HG02970 (cell line): Measurements from ENCODE around the gene NDNF.

Experiments
- ATAC-seq: cut with Tn5 transposase; IDR thresholded peaks from one replicate; pipeline ENCODE4 v1.9.1; 2021; ENCODE audit warnings: mild to moderate bottlenecking, moderate library complexity, moderate number of reproducible peaks; ENCODE audit not compliant: unreplicated experiment, low FRiP score

The NDNF gene

GRCh38 chr4:121018543-121018942 is 53.8 kb downstream of the NDNF start:
- no peak for ATAC-seq

DNA sequence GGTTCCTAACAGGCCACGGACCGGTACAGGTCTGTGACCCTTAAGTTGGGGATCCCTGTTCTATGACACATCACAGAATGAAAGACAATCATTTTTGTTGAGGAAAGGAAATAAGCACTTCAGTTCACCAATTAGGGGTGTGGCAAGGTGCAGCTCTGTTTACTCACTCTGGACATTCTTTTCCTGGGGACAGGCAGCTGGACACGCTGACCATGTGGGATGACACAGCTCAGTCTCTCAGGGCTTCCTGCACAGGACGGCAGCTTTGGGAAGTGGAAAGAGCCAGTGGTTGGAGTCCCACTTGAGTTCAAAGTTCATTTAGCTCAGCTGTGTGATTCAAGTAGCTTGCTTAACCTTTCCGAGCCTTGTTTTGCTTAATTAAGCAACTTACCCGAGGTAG is 55.7 kb downstream of the NDNF start:
- ATAC-seq: no peak

DNA sequence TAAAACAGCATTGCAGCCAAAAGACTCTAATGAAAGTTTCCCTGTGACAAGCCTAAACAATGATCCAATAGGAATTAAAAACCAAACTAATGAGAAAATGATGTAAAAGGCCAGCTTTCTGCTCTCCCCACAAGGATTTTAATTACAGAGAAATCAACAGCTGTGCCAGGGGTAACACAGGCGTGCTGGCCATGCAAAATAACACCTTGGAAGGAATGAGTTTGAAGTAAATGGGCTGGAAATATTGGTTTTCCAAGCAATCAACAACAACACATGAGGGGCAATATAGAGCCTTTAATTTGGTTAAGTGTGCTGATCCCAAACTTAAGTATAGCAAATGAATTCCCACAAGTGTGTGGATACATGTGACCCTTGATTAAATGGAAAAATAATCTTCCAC is 56.9 kb downstream of the NDNF start:
- ATAC-seq: no peak

GRCh38 chr4:121014544-121014943 is 57.8 kb downstream of the NDNF start:
- ATAC-seq: no peak

DNA sequence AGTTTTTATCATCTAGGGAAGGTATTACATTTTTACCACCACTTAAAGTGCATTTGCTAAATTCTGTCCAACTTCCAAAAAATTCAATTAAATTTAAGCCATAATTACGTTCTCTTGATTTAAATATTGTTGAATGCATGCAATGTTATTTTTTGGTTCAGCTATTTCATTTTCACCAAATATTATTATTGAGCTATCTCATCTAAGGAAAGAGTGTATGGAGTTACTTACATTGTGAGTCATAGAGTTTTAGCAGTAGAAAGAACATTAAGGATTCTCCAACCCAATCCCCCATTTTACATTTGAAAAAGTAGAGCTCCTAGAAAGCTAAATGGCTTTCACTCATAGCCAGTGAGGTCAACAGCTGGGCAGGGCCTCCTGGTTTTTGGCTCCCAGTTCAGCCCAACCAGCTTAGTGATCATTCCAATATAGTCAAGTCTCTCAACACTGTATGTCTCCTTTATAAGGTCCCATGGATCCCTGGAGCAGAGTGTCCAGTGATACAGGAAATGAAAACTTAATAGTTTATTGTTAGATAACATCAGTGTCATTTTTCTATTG is 60.5 kb downstream of the NDNF start:
- ATAC-seq: no peak

DNA sequence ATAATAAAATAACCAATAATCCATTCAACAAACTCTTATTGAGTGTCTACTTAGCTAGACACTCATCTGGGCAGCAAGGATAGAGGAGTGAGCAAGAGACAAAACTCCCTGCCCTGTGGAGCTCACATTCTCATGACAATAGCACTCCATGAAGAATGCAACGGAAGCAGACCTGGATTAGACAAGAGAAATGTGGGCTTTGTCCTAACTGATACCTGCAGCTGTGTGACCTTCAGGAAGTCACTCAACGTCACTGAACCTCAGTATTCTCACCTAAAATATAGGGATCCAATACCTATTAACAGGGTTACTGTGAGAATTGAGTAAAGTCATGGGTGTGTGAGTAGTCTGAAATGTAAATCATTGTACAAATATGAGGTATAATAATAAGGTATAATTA is 61.2 kb downstream of the NDNF start:
- ATAC-seq: no peak

DNA sequence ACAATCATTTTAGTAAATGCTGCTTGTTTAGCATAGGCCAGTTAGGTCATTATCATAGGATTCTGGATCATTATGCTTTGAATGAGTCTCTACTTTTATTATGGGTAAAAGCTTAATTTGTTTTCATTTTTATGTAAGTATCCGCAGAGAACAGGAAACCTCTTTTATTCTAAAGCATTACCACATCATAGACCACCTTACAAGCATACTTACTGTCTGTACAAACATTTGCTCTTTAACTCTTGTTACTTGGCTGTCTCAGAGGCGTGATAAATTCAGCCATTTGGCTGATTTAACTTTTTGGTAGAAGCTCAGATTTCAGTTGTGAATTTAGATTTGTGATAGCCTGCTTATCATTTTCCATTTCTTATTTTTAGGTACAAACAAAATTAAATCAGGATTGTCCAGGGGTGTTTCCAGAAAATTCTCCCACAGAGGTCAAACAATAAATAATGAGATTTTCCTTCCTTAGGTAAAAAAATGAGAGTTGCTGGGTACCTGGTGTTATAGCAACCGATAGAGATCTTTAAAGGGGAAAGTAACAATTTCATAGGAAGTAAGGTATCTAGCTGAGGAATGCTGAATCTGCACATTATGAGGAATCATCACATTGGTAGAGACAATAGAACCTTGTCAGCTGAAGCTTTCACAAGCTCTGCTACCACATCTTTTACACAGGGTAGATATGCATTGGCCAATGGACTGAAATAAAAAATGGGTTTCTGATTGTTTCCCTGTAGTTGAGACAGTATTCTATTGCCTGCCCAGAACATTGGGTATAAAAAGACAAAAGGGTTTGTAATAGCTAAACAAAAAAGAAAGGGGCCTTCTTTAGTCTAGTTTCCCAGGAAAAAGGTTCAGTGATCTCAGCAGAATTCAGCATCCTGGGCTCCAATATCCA is 62.5 kb downstream of the NDNF start:
- no peak for ATAC-seq

DNA sequence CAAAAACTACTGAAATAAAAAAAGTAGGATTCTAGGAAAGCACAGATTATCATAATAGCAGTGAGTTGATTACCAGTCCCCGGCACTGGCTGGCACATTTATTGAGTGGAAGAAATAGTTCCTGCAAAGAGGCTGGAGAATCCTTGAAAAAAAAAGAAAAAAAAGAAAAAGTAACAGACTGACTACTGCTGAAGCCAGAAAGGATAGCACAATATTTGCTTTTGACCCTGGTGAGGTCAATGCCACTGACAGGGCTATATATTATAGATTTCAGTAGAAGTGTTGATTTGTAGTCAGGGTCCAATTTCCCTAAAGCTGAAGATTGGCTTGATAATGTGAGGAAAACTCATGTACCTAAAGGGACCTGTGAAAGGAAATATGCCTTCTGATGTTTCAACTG is 64.7 kb downstream of the NDNF start:
- no peak for ATAC-seq

DNA sequence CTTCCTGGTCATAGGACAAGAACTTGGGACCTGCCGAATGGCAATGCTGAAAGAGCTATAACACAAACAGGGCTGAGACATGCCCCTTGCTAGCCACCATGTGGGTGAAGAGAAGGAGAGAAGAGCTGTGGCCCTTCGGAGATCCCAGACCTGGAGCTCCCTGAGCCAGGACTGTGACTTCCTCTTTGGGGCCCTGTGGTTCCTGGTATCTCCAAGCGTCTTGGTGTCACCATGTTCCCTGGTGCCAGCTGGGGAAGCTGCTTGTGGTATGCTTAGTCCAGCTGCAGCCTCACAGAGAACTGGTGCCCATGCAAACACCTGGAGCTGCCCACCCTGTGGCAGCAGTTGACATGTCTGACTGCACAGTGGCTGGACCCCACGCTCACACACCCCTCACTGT is 68.5 kb downstream of the NDNF start:
- no peak for ATAC-seq

DNA sequence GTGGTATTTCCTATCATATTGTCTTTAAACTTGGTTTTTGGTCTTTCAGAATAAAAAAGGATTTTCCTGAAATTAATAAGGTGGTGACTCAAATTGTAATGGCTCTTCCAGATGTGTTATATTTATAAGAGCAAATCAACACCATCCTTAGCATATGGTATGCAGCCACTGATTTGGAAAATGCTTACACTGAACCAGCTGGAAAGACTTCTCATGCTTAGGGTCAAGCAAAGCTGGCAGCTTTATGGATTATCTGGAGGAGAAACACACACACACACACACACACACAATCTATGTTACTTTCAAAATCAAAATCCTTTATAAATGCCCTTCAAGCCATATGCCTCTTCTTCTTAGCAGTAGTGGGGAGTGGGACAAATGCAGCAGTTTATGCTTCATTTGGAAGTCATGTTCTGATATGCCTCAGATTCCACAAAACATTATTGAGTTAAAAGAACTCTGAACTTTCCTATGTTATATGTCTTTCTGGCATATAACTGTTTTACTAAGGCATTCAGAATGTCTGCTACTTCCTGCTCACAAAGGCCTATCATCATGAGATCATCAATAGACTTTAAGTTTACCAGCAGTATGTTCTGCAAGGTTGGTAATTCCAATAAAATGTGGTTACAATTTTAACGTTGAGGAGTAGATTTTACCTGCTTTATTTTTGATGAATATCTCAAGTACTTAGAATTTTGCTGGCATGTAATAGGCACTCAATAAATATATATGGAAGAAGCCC is 76.9 kb downstream of the NDNF start:
- ATAC-seq: no peak

- ATAC-seq: no peak
Observed at GRCh38 chr4:120994521-120994920, 77.8 kb downstream of the NDNF start.

GRCh38 chr4:120991885-120992284 is 80.5 kb downstream of the NDNF start:
- ATAC-seq: no peak

DNA sequence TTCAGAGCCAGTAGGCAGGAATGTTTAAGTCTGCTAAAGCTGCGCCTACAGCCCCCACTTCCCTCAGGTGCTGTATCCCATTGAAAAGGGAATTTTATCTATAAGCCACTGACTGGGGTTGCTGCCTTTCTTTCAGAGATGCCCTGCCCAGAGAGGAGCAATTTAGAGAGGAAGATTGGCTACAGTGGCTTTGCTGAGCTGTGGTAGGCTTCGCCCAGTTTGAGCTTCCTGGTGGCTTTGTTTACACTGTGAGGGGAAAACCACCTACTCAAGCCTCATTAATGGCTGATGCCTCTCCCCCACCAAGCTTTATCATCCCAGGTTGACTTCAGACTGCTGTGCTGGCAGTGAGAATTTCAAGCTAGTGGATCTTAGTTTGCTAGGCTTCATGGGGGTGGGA is 82.1 kb downstream of the NDNF start:
- no peak for ATAC-seq
